Activated CD8-positive, alpha-beta T cell treated with anti-CD3 and anti-CD28 coated beads, Interleukin-2, amount 10 ng/mL, durations not matched to agents 7 days and 5 days (primary cell): Measurements from ENCODE around the gene HCK. TPM values are rescaled to one million over a fixed set of nuclear protein-coding genes. Genes with fewer than 3 reads are reported as not detected.
A peak's percentile ranks its signal among the peaks of the same experiment; 100 is the strongest.

Experiments
- ATAC-seq: fragments of 150-1000 bp; cut with Tn5 transposase; one replicate; pipeline ENCODE4 v1.10.0; 2021; ENCODE audit warnings: moderate library complexity
- CTCF ChIA-PET: fragments of 350-600 bp; sonication (Branson Sonifier 250); formaldehyde crosslinking; loops from one replicate; lab custom pipeline; 2021; ENCODE audit warnings: antibody characterized with exemption; lab: Charles Lee
- POLR2A ChIA-PET: fragments of 350-600 bp; sonication (Branson Sonifier 250); formaldehyde crosslinking; loops from one replicate; lab custom pipeline; 2021; ENCODE audit warnings: antibody characterized with exemption; lab: Charles Lee
- DNase-seq: peaks from one replicate; pipeline ENCODE4 v3.0.0-alpha.2; 2020
- H3K27ac Mint-ChIP-seq: one replicate; pipeline ENCODE4 v1.8.0; 2021; ENCODE audit warnings: mild to moderate bottlenecking, mixed read lengths
- H3K27me3 Mint-ChIP-seq: one replicate; pipeline ENCODE4 v1.8.0; 2021; ENCODE audit warnings: low read depth, mixed read lengths
- H3K36me3 Mint-ChIP-seq: one replicate; pipeline ENCODE4 v1.8.0; 2021; ENCODE audit warnings: low read depth, mixed read lengths
- H3K4me1 Mint-ChIP-seq: one replicate; pipeline ENCODE4 v1.8.0; 2021; ENCODE audit warnings: low read depth, mixed read lengths
- H3K4me3 Mint-ChIP-seq: one replicate; pipeline ENCODE4 v1.8.0; 2021; ENCODE audit warnings: mild to moderate bottlenecking, mixed read lengths
- H3K9me3 Mint-ChIP-seq: one replicate; pipeline ENCODE4 v1.8.0; 2022; ENCODE audit warnings: mixed read lengths; ENCODE audit not compliant: insufficient read depth
- total RNA-seq, 2 experiments: library from RNA; stranded (reverse); gene quantifications; one replicate each; pipeline ENCODE4 v1.2.3, GENCODE V29; 2021

HCK gene
- total RNA-seq, 2 experiments from 2014 or later: not detected

DNA sequence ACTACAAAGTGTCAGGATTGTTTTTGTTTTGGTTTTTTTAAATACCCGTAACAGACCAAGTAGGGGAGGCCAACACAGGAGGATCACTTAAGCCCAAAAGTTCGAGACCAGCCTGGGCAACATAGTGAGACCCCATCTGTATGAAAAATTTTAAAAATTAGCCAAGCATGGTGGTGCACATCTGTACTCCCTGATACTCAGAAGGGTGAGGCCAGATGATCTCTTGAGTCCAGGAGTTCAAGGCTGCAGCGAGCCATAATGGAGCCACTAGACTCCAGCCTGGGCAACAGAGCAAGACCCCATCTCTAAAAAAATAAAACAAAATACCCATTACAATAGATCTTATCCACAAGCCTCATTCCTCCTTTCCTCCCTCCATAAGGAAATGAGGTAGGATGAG lies 28.7 kb downstream of the HCK start:
- H3K36me3 Mint-ChIP-seq: no peaks in the 10 kb centered on the region
- peaks cover 4% of the 10 kb centered on the region for H3K4me1 Mint-ChIP-seq
- H3K27ac Mint-ChIP-seq: no peak overlapping the region
- no peaks in the 10 kb centered on the region for H3K9me3 Mint-ChIP-seq
- POLR2A ChIA-PET: no interaction called here
- peaks cover 18% of the 10 kb centered on the region for H3K27me3 Mint-ChIP-seq
- H3K4me3 Mint-ChIP-seq: no peak overlapping the region
- CTCF ChIA-PET: interaction anchor here (1.0 to 3.0 kb wide), 3 partner anchors 10 to 49 kb away, joined by 4 to 9 read pairs (median 5); no protein-coding TSS in a partner anchor
- ATAC-seq (no peak), DNase-seq (no peak)

DNA sequence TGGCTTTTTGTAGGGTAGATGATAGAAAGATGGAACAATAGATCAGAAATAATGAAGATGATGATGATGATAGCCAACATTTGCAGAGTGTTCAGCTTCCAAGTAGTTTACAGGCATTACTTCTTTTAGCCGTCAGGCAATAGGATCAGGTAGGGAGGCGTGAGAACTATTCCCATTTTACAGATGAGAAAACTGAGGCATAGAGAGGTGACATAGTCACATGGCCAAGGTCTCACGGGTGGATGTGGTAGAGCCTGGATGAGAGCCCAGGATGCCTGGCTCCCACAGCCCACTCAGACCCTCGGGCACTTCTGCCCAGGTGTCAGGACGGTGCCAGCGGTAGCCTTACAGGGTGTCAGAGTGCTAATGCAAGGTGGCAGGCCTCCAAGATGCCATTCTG lies 31.4 kb downstream of the HCK start:
- no peaks in the 10 kb centered on the region for H3K9me3 Mint-ChIP-seq
- H3K27me3 Mint-ChIP-seq: peaks cover 19% of the 10 kb centered on the region
- ChIA-PET POLR2A (no interaction called here), CTCF (no interaction called here)
- H3K36me3 Mint-ChIP-seq: no peaks in the 10 kb centered on the region
- no peak for DNase-seq
- no peak overlapping the region for H3K27ac Mint-ChIP-seq
- no peak for ATAC-seq
- peaks cover 13% of the 10 kb centered on the region for H3K4me1 Mint-ChIP-seq
- no peak overlapping the region for H3K4me3 Mint-ChIP-seq

DNA sequence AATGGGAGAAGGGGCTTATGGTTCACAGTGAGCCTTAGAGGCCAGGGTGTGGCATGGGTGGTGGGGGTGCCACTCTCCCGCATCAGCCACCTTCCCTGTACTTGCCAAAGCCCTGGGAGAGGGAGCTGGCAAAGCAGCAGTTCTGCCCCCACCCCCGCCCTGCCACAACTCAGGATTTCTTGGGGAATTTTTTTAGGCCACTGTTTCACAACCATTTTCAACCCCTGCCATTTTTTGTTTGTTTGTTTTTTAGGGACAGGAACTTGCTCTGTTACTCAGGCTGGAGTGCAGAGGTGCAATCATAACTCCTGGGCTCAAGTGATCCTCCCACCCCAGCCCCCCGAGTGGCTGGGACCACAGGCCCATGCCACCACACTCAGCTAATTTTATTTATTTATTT lies 35.0 kb downstream of the HCK start:
- Mint-ChIP-seq H3K27ac (no peak overlapping the region), H3K27me3 (peaks cover 17% of the 10 kb centered on the region), H3K9me3 (no peaks in the 10 kb centered on the region), H3K4me3 (no peak overlapping the region), H3K36me3 (no peaks in the 10 kb centered on the region), H3K4me1 (peaks cover 13% of the 10 kb centered on the region)
- ATAC-seq: no peak
- no peak for DNase-seq
- POLR2A ChIA-PET: no interaction called here
- CTCF ChIA-PET: interaction anchor here (1.3 kb wide), 2 partner anchors 56 to 264 kb away, joined by 3 to 4 read pairs; no protein-coding TSS in a partner anchor

DNA sequence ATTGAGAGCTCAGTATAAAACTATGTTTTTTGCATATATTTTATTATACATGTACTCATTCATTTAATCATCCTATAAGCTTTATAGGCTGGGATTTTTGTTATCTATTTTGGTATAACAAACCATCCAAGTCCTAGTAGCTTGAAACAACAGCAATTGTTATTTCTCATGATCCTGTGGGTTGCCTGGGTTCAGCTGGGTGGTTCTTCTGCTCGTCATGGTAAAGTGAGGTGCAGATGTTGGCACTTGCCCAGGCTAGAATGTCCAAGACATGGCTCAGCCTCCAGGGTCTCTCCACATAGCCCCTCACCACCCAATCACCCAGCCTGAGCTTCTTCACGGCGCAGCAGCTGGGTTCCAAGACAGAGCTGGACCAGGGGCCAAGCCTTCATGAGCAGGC lies 36.7 kb downstream of the HCK start:
- POLR2A ChIA-PET: no interaction called here
- no peaks in the 10 kb centered on the region for H3K36me3 Mint-ChIP-seq

DNA sequence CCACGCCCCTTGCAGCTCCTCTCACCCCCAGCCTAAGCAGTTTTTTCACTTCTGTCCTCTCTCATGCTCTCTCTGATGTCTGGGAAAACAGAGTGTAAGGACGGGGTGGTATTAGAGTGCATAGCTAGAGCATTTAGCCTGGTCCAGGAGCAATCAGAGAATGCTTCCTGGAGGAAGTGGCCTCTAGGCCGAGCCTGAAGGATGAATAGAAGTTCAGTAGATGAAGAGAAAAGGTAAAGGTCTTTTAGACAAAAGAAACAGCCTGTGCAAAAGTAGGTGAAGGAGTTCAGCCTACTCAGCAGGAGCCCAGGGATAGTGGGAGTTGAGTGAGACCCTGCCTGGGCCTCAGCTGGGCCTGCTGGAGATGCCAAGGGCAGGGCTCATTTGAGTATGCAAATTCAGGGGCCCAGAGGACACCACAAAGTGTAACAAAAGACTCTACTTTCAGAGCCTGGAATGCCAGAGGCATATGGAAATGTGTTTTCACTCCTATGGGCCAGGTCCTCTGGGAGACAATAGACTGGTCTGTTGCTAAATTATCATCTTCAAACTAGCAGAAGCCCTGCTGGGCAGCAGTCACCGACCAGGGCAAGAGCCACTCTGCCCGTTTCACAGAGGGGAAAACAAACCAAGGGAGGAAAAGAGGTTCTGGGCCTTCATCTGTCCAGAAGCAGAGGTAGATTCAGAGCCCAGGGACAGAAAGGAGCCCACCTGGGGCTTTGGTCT lies 37.8 kb downstream of the HCK start:
- Mint-ChIP-seq H3K36me3 (no peaks in the 10 kb centered on the region), H3K4me1 (peaks cover 13% of the 10 kb centered on the region), H3K9me3 (no peaks in the 10 kb centered on the region), H3K27ac (no peak overlapping the region), H3K4me3 (no peak overlapping the region), H3K27me3 (peaks cover 27% of the 10 kb centered on the region)
- DNase-seq (no peak), ATAC-seq (no peak)
- ChIA-PET POLR2A (no interaction called here), CTCF (interaction anchor here (0.7 to 4.0 kb wide), 8 partner anchors 9 to 237 kb away, joined by 3 to 19 read pairs (median 5); partner anchors contain the start of gene TM9SF4)

More for the DNA sequence above, 36.7 kb downstream of the HCK start:
- ATAC-seq (no peak), DNase-seq (no peak)
- Mint-ChIP-seq H3K4me3 (no peak overlapping the region), H3K27ac (no peak overlapping the region), H3K9me3 (no peaks in the 10 kb centered on the region), H3K27me3 (peaks cover 25% of the 10 kb centered on the region), H3K4me1 (peaks cover 13% of the 10 kb centered on the region)
- CTCF ChIA-PET: no interaction called here

DNA sequence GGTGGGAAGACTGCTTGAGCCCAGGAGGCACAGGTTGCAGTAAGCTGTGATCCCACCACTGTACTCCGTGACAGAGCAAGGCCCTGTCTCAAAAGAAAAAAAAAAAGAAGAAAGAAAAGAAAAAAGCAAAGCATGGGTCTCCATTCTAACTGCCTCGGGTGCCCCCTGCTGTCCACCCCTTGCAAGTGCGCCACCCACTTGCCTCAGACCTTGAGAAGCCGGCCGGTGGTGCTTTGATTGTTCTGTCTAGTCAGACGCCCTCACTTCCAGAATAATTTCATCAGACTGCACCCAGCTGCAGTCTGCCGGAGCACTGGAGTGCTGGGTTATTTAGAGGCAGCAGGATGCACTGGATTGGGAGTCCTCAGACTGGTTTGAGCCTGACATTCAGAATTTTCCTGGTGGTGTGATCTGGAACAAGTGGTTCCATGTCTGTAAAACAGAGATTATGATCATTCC lies 39.9 kb downstream of the HCK start:
- DNase-seq (peak; percentile 87), ATAC-seq (peak; percentile 85)
- Mint-ChIP-seq H3K36me3 (no peaks in the 10 kb centered on the region), H3K4me3 (no peak overlapping the region), H3K9me3 (no peaks in the 10 kb centered on the region), H3K4me1 (no peaks in the 10 kb centered on the region), H3K27ac (no peak overlapping the region), H3K27me3 (peaks cover 19% of the 10 kb centered on the region)
- ChIA-PET CTCF (interaction anchor here (0.7 to 4.0 kb wide), 26 partner anchors 9 to 275 kb away, joined by 3 to 19 read pairs (median 4); no protein-coding TSS in a partner anchor), POLR2A (no interaction called here)

DNA sequence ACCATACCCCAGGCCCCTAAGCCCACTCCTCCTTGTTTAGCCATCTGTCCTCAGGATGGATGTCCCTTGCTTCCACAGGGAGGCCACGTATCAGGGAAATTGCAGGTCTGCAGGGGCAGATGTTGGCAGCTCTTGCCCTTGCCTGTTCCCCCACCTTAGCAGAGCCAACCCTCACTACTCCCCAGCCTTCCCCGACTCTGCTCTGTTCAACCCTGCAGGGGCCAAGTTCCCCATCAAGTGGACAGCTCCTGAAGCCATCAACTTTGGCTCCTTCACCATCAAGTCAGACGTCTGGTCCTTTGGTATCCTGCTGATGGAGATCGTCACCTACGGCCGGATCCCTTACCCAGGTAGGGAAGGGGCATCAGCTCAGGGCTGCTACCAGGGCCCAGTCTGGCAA lies 46.7 kb downstream of the HCK start:
- Mint-ChIP-seq H3K27me3 (peaks cover 14% of the 10 kb centered on the region), H3K4me1 (no peaks in the 10 kb centered on the region), H3K4me3 (no peak overlapping the region), H3K9me3 (no peaks in the 10 kb centered on the region), H3K36me3 (no peaks in the 10 kb centered on the region), H3K27ac (no peak overlapping the region)
- POLR2A ChIA-PET: no interaction called here
- CTCF ChIA-PET: no interaction called here
- ATAC-seq: no peak
- no peak for DNase-seq

DNA sequence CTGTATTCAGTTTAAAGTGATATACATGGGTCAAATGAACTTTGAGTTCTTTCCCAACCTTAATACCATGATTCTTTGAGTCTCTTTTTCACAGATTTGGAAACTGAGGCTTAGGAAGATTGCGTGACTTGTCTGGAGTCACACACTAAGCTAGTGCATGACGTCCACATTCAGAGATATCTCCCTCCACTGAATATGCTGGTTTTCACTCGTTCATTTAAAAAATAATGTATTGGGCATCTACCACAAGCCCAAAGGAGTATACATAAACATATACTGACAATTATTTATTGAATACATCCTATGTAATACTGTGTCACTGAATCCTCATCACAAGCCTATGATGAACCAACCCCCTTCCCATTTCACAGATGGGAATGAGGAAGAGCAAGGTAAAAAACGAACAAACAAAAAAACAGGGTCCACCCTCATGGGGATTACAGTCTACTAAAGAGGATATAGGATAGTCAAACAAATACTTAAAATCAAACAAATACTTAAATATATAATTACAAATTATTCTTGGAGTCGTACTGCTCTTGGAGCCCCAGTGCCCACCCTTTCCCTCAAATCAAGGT lies 56.9 kb downstream of the HCK start:
- POLR2A ChIA-PET: interaction anchor here (1.0 to 1.7 kb wide), 5 partner anchors 8 to 250 kb away, joined by 3 to 6 read pairs (median 4); partner anchors contain the start of genes ASXL1 and PDRG1
- H3K27ac Mint-ChIP-seq: no peak overlapping the region

DNA sequence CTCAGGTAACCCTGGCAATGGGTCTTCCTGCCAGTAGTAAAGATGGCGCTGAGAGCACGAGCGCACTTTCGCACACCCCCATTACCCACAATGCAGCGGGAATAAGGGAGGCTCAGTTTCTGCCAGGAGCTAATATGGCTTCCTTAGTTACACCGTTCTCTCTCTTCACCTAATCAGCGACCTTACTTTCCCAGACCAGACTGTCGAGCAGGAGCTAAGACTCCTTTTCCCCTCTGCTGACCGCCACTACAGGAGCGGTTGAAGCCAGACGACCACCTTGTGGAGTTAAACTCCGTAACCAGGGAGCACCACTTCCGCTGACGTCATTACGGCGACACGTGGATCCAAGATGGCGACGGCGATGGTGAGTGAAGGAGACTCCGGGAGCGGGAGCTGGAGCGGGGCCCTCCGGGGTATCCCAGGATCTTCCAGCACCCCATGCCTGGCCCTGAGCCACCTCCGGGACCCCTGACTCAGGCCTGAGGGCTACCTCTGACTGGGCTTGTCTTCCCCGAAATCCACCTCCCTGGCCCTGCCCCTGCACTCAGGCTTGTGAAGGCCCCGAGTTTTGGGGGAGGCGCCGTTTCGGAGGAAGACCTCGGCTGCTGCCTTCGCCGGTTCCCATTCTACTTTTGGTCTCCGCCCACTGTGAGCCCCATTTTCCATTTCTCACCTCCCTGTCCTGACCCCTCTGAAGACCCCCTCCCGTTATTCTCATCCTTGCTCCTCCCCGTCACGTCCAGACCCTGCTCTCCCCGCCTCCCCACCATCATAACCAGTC lies 57.5 kb downstream of the HCK start, which contains the start of gene TM9SF4:
Gene TM9SF4, plus strand, starts transcription at position 323 of the 781 bp plus-strand sequence. Its CDS starts 27 bp downstream, at position 350.
- CTCF ChIA-PET: interaction anchor here (1.3 kb wide), 1 partner anchor 19 kb away, joined by 6 read pairs; no protein-coding TSS in a partner anchor
- POLR2A ChIA-PET: interaction anchor here (0.7 to 1.7 kb wide), 8 partner anchors 9 to 858 kb away, joined by 3 to 6 read pairs (median 4); partner anchors contain the start of genes ASXL1 and PDRG1
- no peaks in the 10 kb centered on the region for H3K27me3 Mint-ChIP-seq
- DNase-seq: peak; percentile 93
- H3K4me1 Mint-ChIP-seq: peaks cover 25% of the 10 kb centered on the region
- peak; percentile 82 for ATAC-seq
- H3K27ac Mint-ChIP-seq: peak within 1 kb of the TSS; percentile 100
- H3K36me3 Mint-ChIP-seq: peaks cover 10% of the 10 kb centered on the region
- H3K4me3 Mint-ChIP-seq: peak within 1 kb of the TSS; percentile 96
- no peaks in the 10 kb centered on the region for H3K9me3 Mint-ChIP-seq

More for the DNA sequence above, 56.9 kb downstream of the HCK start:
- Mint-ChIP-seq H3K4me3 (peak overlapping the region; percentile 96), H3K4me1 (peaks cover 25% of the 10 kb centered on the region), H3K36me3 (peaks cover 10% of the 10 kb centered on the region), H3K9me3 (no peaks in the 10 kb centered on the region), H3K27me3 (peaks cover 3% of the 10 kb centered on the region)
- ATAC-seq (no peak), DNase-seq (no peak)
- CTCF ChIA-PET: interaction anchor here (1.0 to 2.1 kb wide), 4 partner anchors 17 to 544 kb away, joined by 4 to 6 read pairs (median 5); no protein-coding TSS in a partner anchor

DNA sequence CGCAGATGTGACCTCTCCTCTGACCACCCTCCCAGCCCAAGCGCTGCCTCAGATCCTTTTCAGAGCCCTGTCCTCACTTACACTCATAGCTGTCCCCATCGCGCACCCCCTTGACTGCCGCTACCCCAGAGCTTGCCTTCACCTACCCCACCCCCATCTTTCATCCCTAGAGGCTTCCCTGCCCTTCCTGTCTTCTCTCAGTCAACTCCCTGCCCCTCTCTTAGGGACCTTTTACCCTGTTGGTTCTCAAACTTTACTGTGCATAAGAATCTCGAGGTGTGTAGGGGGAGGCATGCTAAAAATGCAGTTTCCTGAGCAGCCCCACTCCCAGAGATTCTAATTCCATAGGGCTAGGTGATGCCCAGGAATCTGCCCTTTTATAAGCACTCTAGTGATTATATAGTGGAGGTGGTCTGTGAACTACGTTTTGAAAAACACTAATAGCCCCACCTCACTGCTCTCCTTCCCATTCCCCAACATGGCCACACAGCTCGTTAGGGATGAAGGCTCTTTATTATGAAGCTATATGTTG lies 58.2 kb downstream of the HCK start:
- POLR2A ChIA-PET: interaction anchor here (0.7 to 1.7 kb wide), 7 partner anchors 8 to 857 kb away, joined by 3 to 6 read pairs (median 4); partner anchors contain the start of genes ASXL1 and PDRG1
- DNase-seq (no peak), ATAC-seq (peak; percentile 46)
- Mint-ChIP-seq H3K27me3 (no peaks in the 10 kb centered on the region), H3K9me3 (no peaks in the 10 kb centered on the region), H3K27ac (peak overlapping the region; percentile 100), H3K4me1 (peaks cover 26% of the 10 kb centered on the region), H3K4me3 (peak overlapping the region; percentile 96), H3K36me3 (peaks cover 13% of the 10 kb centered on the region)
- CTCF ChIA-PET: interaction anchor here (0.7 to 1.3 kb wide), 3 partner anchors 19 to 258 kb away, joined by 3 to 6 read pairs (median 5); no protein-coding TSS in a partner anchor

DNA sequence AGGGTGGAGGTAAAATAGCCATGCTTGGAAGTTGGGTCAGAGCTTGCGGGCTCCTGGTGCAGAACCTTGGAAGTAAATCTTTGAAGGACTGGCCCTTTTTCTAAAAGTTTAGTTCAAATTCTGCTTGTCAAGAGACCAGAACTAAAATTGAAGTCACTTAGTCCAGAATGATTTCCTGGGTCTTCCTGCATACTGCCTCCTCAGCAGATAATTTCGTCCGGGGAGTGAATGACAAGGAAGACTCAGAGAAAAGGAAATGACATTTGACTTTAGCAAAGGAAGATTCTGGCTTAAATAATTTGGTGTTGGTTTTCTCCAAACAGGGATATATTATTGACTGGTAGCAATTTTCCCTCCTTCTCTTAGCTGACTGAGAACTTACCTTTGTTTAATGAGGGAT lies 58.7 kb downstream of the HCK start:
- ChIA-PET CTCF (interaction anchor here (0.7 to 2.0 kb wide), 3 partner anchors 19 to 258 kb away, joined by 3 to 5 read pairs (median 4); no protein-coding TSS in a partner anchor), POLR2A (interaction anchor here (1.1 kb wide), 1 partner anchor 14 kb away, joined by 5 read pairs; no protein-coding TSS in a partner anchor)
- peaks cover 13% of the 10 kb centered on the region for H3K36me3 Mint-ChIP-seq
- peak overlapping the region; percentile 96 for H3K4me3 Mint-ChIP-seq
- H3K27ac Mint-ChIP-seq: peak overlapping the region; percentile 100
- H3K9me3 Mint-ChIP-seq: no peaks in the 10 kb centered on the region
- DNase-seq: no peak
- ATAC-seq: no peak
- no peaks in the 10 kb centered on the region for H3K27me3 Mint-ChIP-seq
- peaks cover 29% of the 10 kb centered on the region for H3K4me1 Mint-ChIP-seq
